Heart left ventricle (tissue), 16 donors: ENCODE data around the gene NHLH1. TPM values are rescaled to one million over a fixed set of nuclear protein-coding genes. Genes with fewer than 3 reads are reported as not detected.

Experiments used
- ATAC-seq, 4 donors: fragments of 200-7000 bp; cut with Tn5 transposase; one replicate each; pipeline ENCODE4 v1.9.1; 2020 to 2022; ENCODE audit warnings: moderate library complexity in 4 of 4, mild to moderate bottlenecking in 3 of 4, moderate number of reproducible peaks in 1 of 4
- DNase-seq, 5 donors: peaks; one replicate each; pipeline ENCODE4 v3.0.0-alpha.2; 2020
- H3K27ac ChIP-seq, 12 donors: fragments of 200-600 bp; sonication (generic) in 4 of 12; one replicate each; pipeline versions ENCODE4 v1.5.0 to v1.8.0; 2016 to 2022; ENCODE audit warnings: mild to moderate bottlenecking in 2 of 12
- H3K27me3 ChIP-seq, 9 donors: fragments of 200-600 bp; sonication (generic) in 2 of 9; one replicate each; pipeline versions ENCODE4 v1.5.1 to v1.8.0; 2016 to 2022; ENCODE audit warnings: mild to moderate bottlenecking in 3 of 9
- H3K36me3 ChIP-seq, 9 donors: fragments of 200-600 bp; sonication (generic) in 2 of 9; one replicate each; pipeline versions ENCODE4 v1.5.0 to v1.8.0; 2018 to 2022; ENCODE audit warnings: mild to moderate bottlenecking in 2 of 9
- H3K4me1 ChIP-seq, 12 donors: fragments of 200-600 bp; sonication (generic) in 4 of 12; one replicate each; pipeline versions ENCODE4 v1.5.0 to v1.8.0; 2016 to 2022; ENCODE audit warnings: mild to moderate bottlenecking in 3 of 12
- H3K4me3 ChIP-seq, 12 donors: fragments of 200-600 bp; sonication (generic) in 4 of 12; one replicate each; pipeline versions ENCODE4 v1.5.0 to v1.8.0; 2017 to 2022; ENCODE audit warnings: mild to moderate bottlenecking in 9 of 12, moderate library complexity in 4 of 12
- H3K9me3 ChIP-seq, 12 donors: fragments of 200-600 bp; sonication (generic) in 4 of 12; one replicate each; pipeline versions ENCODE4 v1.5.0 to v1.8.0; 2016 to 2022; ENCODE audit warnings: mild to moderate bottlenecking in 1 of 12
- CTCF ChIP-seq, 12 donors: fragments of 200-600 bp; sonication (generic) in 4 of 12; IDR thresholded peaks; one replicate each; pipeline versions ENCODE4 v1.5.0 to v1.8.0; 2018 to 2022; ENCODE audit warnings: antibody characterized with exemption in 12 of 12, mild to moderate bottlenecking in 5 of 12
- POLR2A ChIP-seq, 2 donors: fragments of 450-650 bp; IDR thresholded peaks; one replicate each; pipeline ENCODE4 v1.6.1; 2017; ENCODE audit warnings: antibody characterized with exemption in 2 of 2, mild to moderate bottlenecking in 2 of 2, moderate library complexity in 2 of 2
- WGBS, 4 donors: extraction: QIAGEN DNeasy Blood & Tissue Kit in 2 of 4; methylation state at CpG; one replicate each; pipeline versions ENCODE4 v1.1.5 to v1.1.7; 2013 to 2018; 5-methylcytosine and 5-hydroxymethylcytosine counted together
- intact Hi-C, 10 donors: fragments of 100-400 bp; cut with DNase I; formaldehyde crosslinking; loops; one replicate each; pipeline versions ENCODE4 v1.11.1 to v1.14.2; 2022
- polyA plus RNA-seq, 2 donors: library from polyadenylated mRNA; stranded (reverse); fragments of 200-250 nt; gene quantifications; one replicate each; pipeline ENCODE4 v1.2.3, GENCODE V29; 2013
- total RNA-seq, 9 donors: library from RNA; depleted of rRNA in 2 of 9; stranded (reverse); fragments of >200 nt in 2 of 9; fragmentation: NEBNext Ultra II Directional in 3 of 9; extraction: Animal tissue kit (Norgen Biotek cat#: 25700) in 3 of 9; gene quantifications; one replicate each; pipeline versions ENCODE4 v1.1.0 to v1.2.4, GENCODE V29; 2016 to 2023
- donor health status: ischemic (EF 13 %, LVEDD 7.1; RV severe dilation, severe dysfunction).
- donor health status: healthy with polysubstance abuse.
- donor health status: DM: no; HTN: yes; CAD: no.
- donor health status: DM: no; HTN: no; CAD: no.
- donor health status: ischemic (EF 25% LVEDD 6.9; RV normal size, moderate dysfunction).
- donor health status: ischemic (EF 25% LVEDD 5.7; RV mildly dilated, moderate dysfunction).
- donor health status: healthy.
- donor health status: DM: yes; HTN: yes; CAD: no.
- donor health status: ischemic (EF 35%, LVEDD 5.7; RV mildly dilated, moderate dysfunction).
- donor health status: nonischemic (EF 11% LVEDD 7.7; RV severe dilation, severe dysfunction).
- donor health status: DM: yes; HTN: yes; CAD: no.
- donor health status: PGD.
- donor health status: ischemic (EF 29% LVEDD 5.4; RV normal size, mild dysfunction).
- donor health status: nonischemic (EF 23%, LVEDD 6.1; RV moderate dilation, normal function).

Gene NHLH1
- total and polyA plus RNA-seq, 11 donors: 0.09 to 0.18 (median 0.14) TPM; not detected in 8

GRCh38 chr1:160407839-160408801 is 41.2 kb downstream of the NHLH1 start:
- H3K4me3 ChIP-seq: no peak overlapping the region
- 93 to 96% (median 95%) methylated on average over 10 to 12 of the region's 12 CpGs for WGBS, 4 donors
- intact Hi-C loops: no loop called here
- ATAC-seq: no peak
- no peaks in the 10 kb centered on the region for H3K36me3 ChIP-seq
- no peaks in the 10 kb centered on the region for H3K9me3 ChIP-seq
- no peak overlapping the region for H3K27ac ChIP-seq
- TF ChIP-seq CTCF (IDR thresholded peaks at IDR 0.05) (no peak), POLR2A (IDR thresholded peaks at IDR 0.05) (no peak)
- no peaks in the 10 kb centered on the region for H3K27me3 ChIP-seq
- no peak for DNase-seq
- H3K4me1 ChIP-seq: peaks cover 0 to 21% (median 1%) of the 10 kb centered on the region in 12 donors

GRCh38 chr1:160408864-160409263 is 42.0 kb downstream of the NHLH1 start:
- no peak for ATAC-seq
- 89 to 94% (median 91%) methylated on average over 4 of the region's 4 CpGs for WGBS, 4 donors

GRCh38 chr1:160409486-160409885 is 42.6 kb downstream of the NHLH1 start:
- 85 to 91% (median 88%) methylated on average over 5 of the region's 5 CpGs for WGBS, 4 donors
- Histone ChIP-seq H3K27me3 (no peaks in the 10 kb centered on the region), H3K36me3 (no peaks in the 10 kb centered on the region), H3K9me3 (no peaks in the 10 kb centered on the region), H3K4me3 (no peak overlapping the region), H3K27ac (no peak overlapping the region), H3K4me1 (peaks cover 0 to 13% (median 0%) of the 10 kb centered on the region in 12 donors)
- no peak for TF ChIP-seq POLR2A (IDR thresholded peaks at IDR 0.05)
- no peak for TF ChIP-seq CTCF (IDR thresholded peaks at IDR 0.05)
- intact Hi-C loops: no loop called here
- no peak for DNase-seq
- ATAC-seq: no peak

More at GRCh38 chr1:160408864-160409263, 42.0 kb downstream of the NHLH1 start:
- Histone ChIP-seq H3K9me3 (no peaks in the 10 kb centered on the region), H3K36me3 (no peaks in the 10 kb centered on the region), H3K27ac (no peak overlapping the region), H3K4me3 (no peak overlapping the region), H3K27me3 (no peaks in the 10 kb centered on the region), H3K4me1 (peaks cover 0 to 14% (median 0%) of the 10 kb centered on the region in 12 donors)
- intact Hi-C loops: no loop called here
- TF ChIP-seq CTCF (IDR thresholded peaks at IDR 0.05) (no peak), POLR2A (IDR thresholded peaks at IDR 0.05) (no peak)
- no peak for DNase-seq

- ATAC-seq: peak in 3 of 4 donors; percentile 7 to 23 (median 22)
- TF ChIP-seq CTCF (IDR thresholded peaks at IDR 0.05) (no peak), POLR2A (IDR thresholded peaks at IDR 0.05) (no peak)
- Histone ChIP-seq H3K27ac (peak overlapping the region in 1 of 12 donors; percentile 33), H3K4me1 (peaks cover 0 to 4% (median 0%) of the 10 kb centered on the region in 12 donors), H3K9me3 (no peaks in the 10 kb centered on the region), H3K36me3 (no peaks in the 10 kb centered on the region), H3K4me3 (no peak overlapping the region), H3K27me3 (no peaks in the 10 kb centered on the region)
- DNase-seq: no peak
- WGBS, 4 donors: 77 to 84% (median 82%) methylated on average over 18 to 19 of the region's 19 CpGs
- intact Hi-C loops: no loop called here
Measured at GRCh38 chr1:160410406-160411005, 43.6 kb downstream of the NHLH1 start.
